Stomach (tissue), 9 donors: ENCODE measurements around the gene DNM3. TPM values are rescaled to one million over a fixed set of nuclear protein-coding genes. Genes with fewer than 3 reads are reported as not detected.

Experiments
- DNase-seq, 2 donors: peaks; one replicate each; pipeline versions ENCODE4 v3.0.0 to v3.0.0-alpha.2; 2013 to 2019
- H3K27ac ChIP-seq, 5 donors: fragments of 200-600 bp in 4 of 5; sonication (generic) in 4 of 5; one replicate each; pipeline ENCODE4 v1.5.1; 2013 to 2019; ENCODE audit warnings: mild to moderate bottlenecking in 1 of 5, moderate library complexity in 1 of 5
- H3K27me3 ChIP-seq, 3 donors: fragments of 200-600 bp; sonication (generic); one replicate each; pipeline ENCODE4 v1.5.1; 2017 to 2019; ENCODE audit warnings: mixed run types in 1 of 3
- H3K36me3 ChIP-seq, 4 donors: fragments of 200-600 bp; sonication (generic); 1 replicate in 3 of 4; 2 replicates in 1 of 4; pipeline ENCODE4 v1.5.1; 2016 to 2019
- H3K4me1 ChIP-seq, 4 donors: fragments of 200-600 bp; sonication (generic); one replicate each; pipeline ENCODE4 v1.5.1; 2016 to 2019
- H3K4me3 ChIP-seq, 4 donors: fragments of 200-600 bp; sonication (generic) in 3 of 4; one replicate each; pipeline ENCODE4 v1.5.1; 2016 to 2019; ENCODE audit warnings: mild to moderate bottlenecking in 1 of 4
- H3K9me3 ChIP-seq, 4 donors: fragments of 200-600 bp; sonication (generic); one replicate each; pipeline ENCODE4 v1.5.1; 2016 to 2019
- EP300 ChIP-seq: sonication (generic); formaldehyde crosslinking; IDR thresholded peaks from one replicate; pipeline ENCODE4 v1.6.1; 2017; ENCODE audit warnings: antibody characterized with exemption
- POLR2A ChIP-seq, 4 donors: fragments of 450-650 bp; IDR thresholded peaks; one replicate each; pipeline ENCODE4 v1.6.1; 2016; ENCODE audit warnings: antibody characterized with exemption in 4 of 4, control low read depth in 2 of 4, mild to moderate bottlenecking in 1 of 4, moderate library complexity in 1 of 4
- POLR2AphosphoS5 ChIP-seq, 3 donors: sonication (generic); formaldehyde crosslinking; IDR thresholded peaks; one replicate each; pipeline ENCODE4 v1.6.1; 2016; ENCODE audit warnings: antibody characterized with exemption in 3 of 3
- WGBS, 5 donors: extraction: QIAGEN DNeasy Blood & Tissue Kit in 3 of 5; methylation state at CpG; one replicate each; pipeline versions ENCODE4 v1.1.5 to v1.1.7; 2013 to 2018; 5-methylcytosine and 5-hydroxymethylcytosine counted together
- intact Hi-C: fragments of 100-400 bp; cut with DNase I; formaldehyde crosslinking; loops from one replicate; pipeline ENCODE4 v1.15.1; 2023; ENCODE audit warnings: low total_unique reads
- polyA plus RNA-seq, 3 donors: library from polyadenylated mRNA; stranded (reverse); fragments of 200-250 nt; gene quantifications; one replicate each; pipeline ENCODE4 v1.2.3, GENCODE V29; 2013
- total RNA-seq, 5 donors: library from RNA; depleted of rRNA; stranded (reverse); fragments of >200 nt; gene quantifications; one replicate each; pipeline versions ENCODE4 v1.1.0 to v1.2.3, GENCODE V29; 2014 to 2016
- TF ChIP-seq, protein P1 (sequence below), 7 experiments: fragments of 450-650 bp in 4 of 7; fragments of 200-600 bp in 3 of 7; sonication (generic) in 3 of 7; IDR thresholded peaks; one replicate each; pipeline ENCODE4 v1.5.1; 2016 to 2019; ENCODE audit warnings: antibody characterized with exemption in 7 of 7, control low read depth in 2 of 7, mild to moderate bottlenecking in 1 of 7
- donor health status: healthy with polysubstance abuse.
- donor health status: Bipolar disorder and iron deficiency.
- donor health status: healthy.

Gene DNM3
- total and polyA plus RNA-seq, 8 donors, result 0.58 to 13.8 (median 2.2) TPM

DNA sequence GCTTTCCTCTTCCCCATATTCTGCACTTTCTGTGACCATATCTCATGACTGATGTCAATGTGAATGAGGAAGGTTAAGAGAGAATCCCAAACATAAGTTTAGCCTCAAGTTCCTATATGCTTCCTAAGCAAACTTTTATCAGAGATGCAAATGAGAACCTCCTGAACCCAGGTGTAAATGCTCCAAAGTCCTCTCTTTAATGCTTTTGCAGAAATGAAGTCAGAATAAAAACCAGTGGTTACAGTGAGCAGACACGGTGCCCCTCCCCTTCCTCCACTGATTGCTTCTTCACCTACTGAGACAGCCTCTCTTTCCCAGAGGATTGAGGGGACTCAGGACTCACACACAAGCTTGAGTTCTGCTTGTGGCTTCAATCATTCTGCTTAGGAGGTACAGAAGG is 614.2 kb downstream of the DNM3 start:
- no peaks in the 10 kb centered on the region for H3K9me3 ChIP-seq
- DNase-seq, result no peak
- no peaks in the 10 kb centered on the region for H3K36me3 ChIP-seq
- intact Hi-C loops, result no loop called here
- H3K4me3 ChIP-seq, result no peak overlapping the region
- no peak overlapping the region for H3K27ac ChIP-seq
- 76 to 95% (median 84%) methylated on average over 1 of the region's 1 CpG for WGBS, 5 donors
- no peaks in the 10 kb centered on the region for H3K27me3 ChIP-seq
- TF ChIP-seq, protein P1, sequence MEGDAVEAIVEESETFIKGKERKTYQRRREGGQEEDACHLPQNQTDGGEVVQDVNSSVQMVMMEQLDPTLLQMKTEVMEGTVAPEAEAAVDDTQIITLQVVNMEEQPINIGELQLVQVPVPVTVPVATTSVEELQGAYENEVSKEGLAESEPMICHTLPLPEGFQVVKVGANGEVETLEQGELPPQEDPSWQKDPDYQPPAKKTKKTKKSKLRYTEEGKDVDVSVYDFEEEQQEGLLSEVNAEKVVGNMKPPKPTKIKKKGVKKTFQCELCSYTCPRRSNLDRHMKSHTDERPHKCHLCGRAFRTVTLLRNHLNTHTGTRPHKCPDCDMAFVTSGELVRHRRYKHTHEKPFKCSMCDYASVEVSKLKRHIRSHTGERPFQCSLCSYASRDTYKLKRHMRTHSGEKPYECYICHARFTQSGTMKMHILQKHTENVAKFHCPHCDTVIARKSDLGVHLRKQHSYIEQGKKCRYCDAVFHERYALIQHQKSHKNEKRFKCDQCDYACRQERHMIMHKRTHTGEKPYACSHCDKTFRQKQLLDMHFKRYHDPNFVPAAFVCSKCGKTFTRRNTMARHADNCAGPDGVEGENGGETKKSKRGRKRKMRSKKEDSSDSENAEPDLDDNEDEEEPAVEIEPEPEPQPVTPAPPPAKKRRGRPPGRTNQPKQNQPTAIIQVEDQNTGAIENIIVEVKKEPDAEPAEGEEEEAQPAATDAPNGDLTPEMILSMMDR (IDR thresholded peaks at IDR 0.05), result no peak
- TF ChIP-seq POLR2A (IDR thresholded peaks at IDR 0.05) (no peak), EP300 (no peak), POLR2AphosphoS5 (IDR thresholded peaks at IDR 0.05) (no peak)
- H3K4me1 ChIP-seq, result peaks cover 4 to 26% (median 18%) of the 10 kb centered on the region in 4 donors

DNA sequence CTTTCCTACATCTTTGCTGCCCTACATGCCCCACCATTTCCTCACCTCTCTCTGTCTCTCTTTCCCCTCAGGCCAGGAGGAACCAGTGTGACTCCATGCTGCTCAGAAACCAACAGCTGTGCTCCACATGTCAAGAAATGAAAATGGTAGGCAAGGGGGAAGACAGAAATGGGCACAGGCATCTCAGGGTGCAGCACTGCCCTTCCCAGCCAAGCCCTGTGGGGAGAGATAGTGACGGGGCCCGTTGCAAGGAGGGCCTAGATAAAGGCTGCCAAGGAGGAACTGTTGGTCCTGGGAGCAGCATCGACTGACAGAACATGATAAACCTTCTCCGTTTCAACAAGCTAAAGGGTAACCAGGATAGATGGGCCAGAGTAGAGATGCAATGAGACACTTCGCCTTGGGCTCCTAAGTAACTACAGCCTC is 615.1 kb downstream of the DNM3 start:
- TF ChIP-seq, protein P1 (IDR thresholded peaks at IDR 0.05), result no peak
- WGBS, 5 donors, result 85 to 91% (median 90%) methylated on average over 5 of the region's 5 CpGs
- DNase-seq, result no peak
- Histone ChIP-seq H3K27me3 (no peaks in the 10 kb centered on the region), H3K27ac (no peak overlapping the region), H3K9me3 (no peaks in the 10 kb centered on the region), H3K4me3 (no peak overlapping the region), H3K4me1 (peaks cover 0 to 17% (median 11%) of the 10 kb centered on the region in 4 donors), H3K36me3 (no peaks in the 10 kb centered on the region)
- intact Hi-C loops, result no loop called here

DNA sequence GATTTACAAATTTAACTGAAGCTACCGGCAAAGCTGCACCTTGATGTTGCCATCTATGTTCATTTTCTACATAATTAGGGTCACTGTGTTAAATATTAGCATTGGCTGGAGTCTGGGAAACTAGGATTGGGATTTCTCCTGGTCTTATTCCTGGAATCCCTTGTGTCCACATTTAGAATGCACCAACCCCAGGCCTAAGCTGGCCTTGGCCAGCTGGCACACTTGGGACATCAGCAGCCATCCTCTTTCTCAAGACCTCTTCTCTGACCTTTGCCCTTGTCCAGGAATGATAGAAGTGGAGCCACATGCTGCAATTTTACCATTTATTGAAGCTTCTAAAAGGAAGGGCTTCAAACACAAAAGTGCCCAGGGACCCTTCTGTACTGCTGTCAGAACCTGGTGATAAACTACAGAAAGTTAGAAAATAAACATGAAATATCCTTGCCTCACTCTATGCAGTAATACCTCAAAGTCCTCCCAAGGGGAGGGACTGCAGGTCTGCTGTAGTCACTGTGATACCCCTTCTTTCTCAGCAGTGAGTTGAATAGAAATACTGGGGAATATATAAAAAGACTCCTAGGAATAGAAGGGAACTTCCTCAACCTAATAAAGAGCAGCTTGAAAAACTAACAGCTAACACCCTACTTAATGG is 616.3 kb downstream of the DNM3 start:
- WGBS, 5 donors, result 88 to 100% (median 96%) methylated on average over 1 of the region's 1 CpG

DNA sequence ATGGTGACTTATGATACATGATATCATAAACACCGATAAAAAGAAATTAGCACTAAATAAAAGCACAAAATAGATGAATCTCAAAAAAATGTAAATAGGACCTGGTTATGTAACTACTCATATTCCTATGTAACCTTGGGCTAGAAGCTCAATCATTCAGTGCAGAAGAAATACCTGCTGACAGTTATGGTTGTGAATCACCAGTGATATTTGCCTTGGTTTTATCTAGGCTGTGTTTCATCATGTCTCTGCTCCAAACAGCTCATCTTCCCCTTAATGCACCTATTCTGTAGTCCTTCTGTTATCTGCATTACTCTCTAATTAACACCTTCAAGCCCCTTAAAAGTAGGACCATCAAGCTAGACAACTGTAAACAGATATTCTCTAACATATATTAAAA is 618.9 kb downstream of the DNM3 start:
- H3K36me3 ChIP-seq, result no peaks in the 10 kb centered on the region
- H3K27ac ChIP-seq, result no peak overlapping the region
- intact Hi-C loops, result no loop called here
- no peaks in the 10 kb centered on the region for H3K4me1 ChIP-seq
- WGBS, 5 donors, result 89 to 100% (median 91%) methylated on average over 1 of the region's 1 CpG
- no peak for TF ChIP-seq EP300
- no peak for TF ChIP-seq POLR2A (IDR thresholded peaks at IDR 0.05)
- TF ChIP-seq, protein P1 (IDR thresholded peaks at IDR 0.05), result no peak
- no peak for TF ChIP-seq POLR2AphosphoS5 (IDR thresholded peaks at IDR 0.05)
- no peak overlapping the region for H3K4me3 ChIP-seq
- no peaks in the 10 kb centered on the region for H3K27me3 ChIP-seq
- no peaks in the 10 kb centered on the region for H3K9me3 ChIP-seq
- DNase-seq, result no peak

More for the DNA sequence above, 616.3 kb downstream of the DNM3 start:
- Histone ChIP-seq H3K9me3 (no peaks in the 10 kb centered on the region), H3K4me1 (peaks cover 0 to 14% (median 6%) of the 10 kb centered on the region in 4 donors), H3K27ac (no peak overlapping the region), H3K27me3 (no peaks in the 10 kb centered on the region), H3K4me3 (no peak overlapping the region), H3K36me3 (no peaks in the 10 kb centered on the region)
- no peak for DNase-seq
- intact Hi-C loops, result no loop called here
- TF ChIP-seq POLR2A (IDR thresholded peaks at IDR 0.05), result no peak
- TF ChIP-seq, protein P1 (IDR thresholded peaks at IDR 0.05), result no peak
- no peak for TF ChIP-seq POLR2AphosphoS5 (IDR thresholded peaks at IDR 0.05)
- TF ChIP-seq EP300, result no peak
